Tibial nerve (tissue), 4 donors: ENCODE measurements around the gene TXNIP. TPM values are rescaled to one million over a fixed set of nuclear protein-coding genes. Genes with fewer than 3 reads are reported as not detected.

Source experiments
- DNase-seq, 2 donors: peaks; one replicate each; pipeline ENCODE4 v3.0.0-alpha.2; 2019; ENCODE audit warnings: low spot score in 2 of 2
- H3K27ac ChIP-seq, 4 donors: fragments of 200-600 bp; sonication (generic) in 3 of 4; one replicate each; pipeline ENCODE4 v1.5.1; 2017 to 2019; ENCODE audit warnings: mild to moderate bottlenecking in 1 of 4
- H3K27me3 ChIP-seq, 2 donors: fragments of 200-600 bp; sonication (generic) in 1 of 2; one replicate each; pipeline versions ENCODE4 v1.5.1 to v1.6.0; 2017 to 2019
- H3K36me3 ChIP-seq, 3 donors: fragments of 200-600 bp; sonication (generic); one replicate each; pipeline ENCODE4 v1.5.1; 2018 to 2019
- H3K4me1 ChIP-seq, 4 donors: fragments of 200-600 bp; sonication (generic) in 3 of 4; one replicate each; pipeline ENCODE4 v1.5.1; 2017 to 2019
- H3K4me3 ChIP-seq, 4 donors: fragments of 200-600 bp; sonication (generic) in 3 of 4; one replicate each; pipeline ENCODE4 v1.5.1; 2017 to 2019; ENCODE audit warnings: mild to moderate bottlenecking in 1 of 4, moderate library complexity in 1 of 4
- H3K9me3 ChIP-seq, 4 donors: fragments of 200-600 bp; sonication (generic) in 3 of 4; one replicate each; pipeline ENCODE4 v1.5.1; 2017 to 2019
- CTCF ChIP-seq, 5 experiments: fragments of 200-600 bp in 3 of 5; fragments of 450-650 bp in 2 of 5; sonication (generic) in 3 of 5; IDR thresholded peaks; one replicate each; pipeline ENCODE4 v1.5.1; 2016 to 2019; ENCODE audit warnings: antibody characterized with exemption in 5 of 5, mild to moderate bottlenecking in 3 of 5, moderate library complexity in 2 of 5
- EP300 ChIP-seq, 2 donors: sonication (generic); formaldehyde crosslinking; IDR thresholded peaks; one replicate each; pipeline ENCODE4 v1.6.1; 2017; ENCODE audit warnings: antibody characterized with exemption in 2 of 2, mild to moderate bottlenecking in 1 of 2
- POLR2A ChIP-seq, 2 donors: fragments of 450-650 bp; IDR thresholded peaks; one replicate each; pipeline ENCODE4 v1.6.1; 2017; ENCODE audit warnings: antibody characterized with exemption in 2 of 2, mild to moderate bottlenecking in 2 of 2, moderate library complexity in 2 of 2
- WGBS, 2 donors: methylation state at CpG; one replicate each; pipeline ENCODE4 v1.1.5; 2018; 5-methylcytosine and 5-hydroxymethylcytosine counted together
- total RNA-seq, 4 donors: library from RNA; depleted of rRNA; stranded (reverse); fragments of >200 nt; gene quantifications; one replicate each; pipeline ENCODE4 v1.1.0, GENCODE V29; 2016

The TXNIP gene
- total RNA-seq, 4 donors from 2014 or later: 1,863 to 2,525 (median 2,185) TPM

GRCh38 chr1:145975216-145975615 is 21.2 kb downstream of the TXNIP start:
- no peak for DNase-seq
- H3K4me3 ChIP-seq: no peak overlapping the region
- H3K36me3 ChIP-seq: peaks cover 0 to 9% (median 0%) of the 10 kb centered on the region in 3 donors
- 69 to 71% methylated on average over 4 of the region's 4 CpGs for WGBS, 2 donors
- no peak for TF ChIP-seq POLR2A (IDR thresholded peaks at IDR 0.05)
- TF ChIP-seq CTCF (IDR thresholded peaks at IDR 0.05): no peak
- TF ChIP-seq EP300 (IDR thresholded peaks at IDR 0.05): no peak
- H3K4me1 ChIP-seq: peaks cover 0 to 31% (median 26%) of the 10 kb centered on the region in 4 donors
- no peaks in the 10 kb centered on the region for H3K9me3 ChIP-seq
- H3K27me3 ChIP-seq: no peaks in the 10 kb centered on the region
- H3K27ac ChIP-seq: peak overlapping the region in 1 of 4 donors; percentile 50

- TF ChIP-seq POLR2A (IDR thresholded peaks at IDR 0.05): no peak
- TF ChIP-seq CTCF (IDR thresholded peaks at IDR 0.05): no peak
- TF ChIP-seq EP300 (IDR thresholded peaks at IDR 0.05): no peak
- H3K27me3 ChIP-seq: no peaks in the 10 kb centered on the region
- peaks cover 0 to 26% (median 23%) of the 10 kb centered on the region in 4 donors for H3K4me1 ChIP-seq
- 50 to 66% methylated on average over 7 of the region's 7 CpGs for WGBS, 2 donors
- H3K36me3 ChIP-seq: peaks cover 0 to 9% (median 0%) of the 10 kb centered on the region in 3 donors
- H3K27ac ChIP-seq: peak overlapping the region in 1 of 4 donors; percentile 50
- no peak overlapping the region for H3K4me3 ChIP-seq
- no peaks in the 10 kb centered on the region for H3K9me3 ChIP-seq
- DNase-seq: no peak
Observed at GRCh38 chr1:145974721-145975120, 21.7 kb downstream of the TXNIP start.

GRCh38 chr1:145972580-145972979 is 23.8 kb downstream of the TXNIP start:
- Histone ChIP-seq H3K4me3 (no peak overlapping the region), H3K9me3 (peaks cover 0 to 1% (median 0%) of the 10 kb centered on the region in 4 donors), H3K27me3 (no peaks in the 10 kb centered on the region), H3K27ac (no peak overlapping the region), H3K4me1 (peaks cover 0 to 7% (median 6%) of the 10 kb centered on the region in 4 donors), H3K36me3 (peaks cover 0 to 9% (median 0%) of the 10 kb centered on the region in 3 donors)
- WGBS, 2 donors: 74 to 76% methylated on average over 7 of the region's 7 CpGs
- no peak for DNase-seq
- TF ChIP-seq EP300 (IDR thresholded peaks at IDR 0.05) (no peak), POLR2A (IDR thresholded peaks at IDR 0.05) (no peak), CTCF (IDR thresholded peaks at IDR 0.05) (no peak)

GRCh38 chr1:145967288-145967687 is 29.1 kb downstream of the TXNIP start:
- TF ChIP-seq CTCF (IDR thresholded peaks at IDR 0.05) (no peak), POLR2A (IDR thresholded peaks at IDR 0.05) (no peak), EP300 (IDR thresholded peaks at IDR 0.05) (no peak)
- peaks cover 0 to 33% (median 15%) of the 10 kb centered on the region in 4 donors for H3K4me1 ChIP-seq
- no peaks in the 10 kb centered on the region for H3K27me3 ChIP-seq
- H3K36me3 ChIP-seq: peaks cover 0 to 9% (median 0%) of the 10 kb centered on the region in 3 donors
- DNase-seq: no peak
- peaks cover 0 to 8% (median 0%) of the 10 kb centered on the region in 4 donors for H3K9me3 ChIP-seq
- no peak overlapping the region for H3K4me3 ChIP-seq
- WGBS, 2 donors: 90 to 100% methylated on average over 2 of the region's 2 CpGs
- H3K27ac ChIP-seq: no peak overlapping the region

GRCh38 chr1:145965119-145965744 is 31.1 kb downstream of the TXNIP start:
- Histone ChIP-seq H3K27me3 (no peaks in the 10 kb centered on the region), H3K4me3 (peak overlapping the region; percentile 34 to 74 (median 60)), H3K9me3 (peaks cover 0 to 8% (median 0%) of the 10 kb centered on the region in 4 donors), H3K27ac (peak overlapping the region; percentile 84 to 97 (median 91)), H3K36me3 (peaks cover 0 to 9% (median 0%) of the 10 kb centered on the region in 3 donors), H3K4me1 (peaks cover 0 to 50% (median 17%) of the 10 kb centered on the region in 4 donors)
- no peak for DNase-seq
- TF ChIP-seq CTCF (IDR thresholded peaks at IDR 0.05) (no peak), POLR2A (IDR thresholded peaks at IDR 0.05) (no peak), EP300 (IDR thresholded peaks at IDR 0.05) (no peak)
- 2% methylated on average over 5 of the region's 5 CpGs for WGBS, 2 donors
